Activated gamma-delta T cell treated with anti-CD3 and anti-CD28 coated beads, Interleukin-2, amount 50 U/mL, for 16 hours (primary cell): Measurements from ENCODE around the gene SRRM3.
"Not testable (repeated sequence)": the region's sequence is repeated elsewhere in the genome, so short reads cannot be mapped to it uniquely, and the experiment has no call there.

Experiments
- DNase-seq: peaks from one replicate; pipeline ENCODE4 v3.0.0-alpha.2; 2020; ENCODE audit warnings: low read depth

SRRM3 gene

DNA sequence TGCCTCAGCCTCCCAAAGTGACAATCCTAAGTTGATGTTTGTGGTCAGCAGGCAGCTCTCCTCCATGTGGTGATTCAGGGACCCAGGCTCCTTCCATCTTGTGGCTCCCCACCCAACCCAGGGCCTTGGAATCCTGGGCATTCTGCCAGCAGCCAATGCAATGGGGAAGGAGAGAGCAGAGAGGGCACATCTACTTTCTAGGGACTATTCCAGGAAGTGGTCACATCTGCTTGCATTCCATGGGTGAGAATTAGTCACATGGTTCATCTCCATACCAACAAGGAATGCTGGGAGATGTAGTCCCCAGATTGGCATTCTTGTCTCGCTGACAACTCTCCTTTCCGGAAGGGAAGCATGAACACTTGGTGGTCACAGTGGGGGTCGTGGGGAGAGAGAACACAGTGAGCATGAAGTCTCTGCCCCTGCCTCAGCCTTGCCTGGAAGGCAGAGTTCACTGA is 9.9 kb upstream of the SRRM3 start:
- no peak for DNase-seq

DNA sequence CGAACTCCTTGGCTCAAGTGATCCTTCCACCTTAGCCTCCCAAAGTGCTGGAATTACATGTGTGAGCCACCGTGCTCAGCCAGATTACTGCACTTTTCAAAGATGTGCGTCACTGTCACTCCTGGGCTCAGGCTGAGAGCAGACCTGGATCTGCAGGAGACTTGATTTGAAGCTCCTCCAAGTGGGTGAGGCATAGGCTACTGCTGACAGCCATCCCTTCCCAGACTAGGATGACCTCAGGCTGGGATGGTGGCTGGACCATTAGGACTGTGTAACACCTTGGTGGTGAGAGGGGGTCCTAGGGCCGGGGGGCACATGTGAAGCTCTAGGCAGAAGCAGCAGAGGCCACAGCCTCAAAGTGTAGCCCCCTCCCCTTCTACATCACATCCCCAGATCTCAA is 8.2 kb upstream of the SRRM3 start:
- DNase-seq = no peak

DNA sequence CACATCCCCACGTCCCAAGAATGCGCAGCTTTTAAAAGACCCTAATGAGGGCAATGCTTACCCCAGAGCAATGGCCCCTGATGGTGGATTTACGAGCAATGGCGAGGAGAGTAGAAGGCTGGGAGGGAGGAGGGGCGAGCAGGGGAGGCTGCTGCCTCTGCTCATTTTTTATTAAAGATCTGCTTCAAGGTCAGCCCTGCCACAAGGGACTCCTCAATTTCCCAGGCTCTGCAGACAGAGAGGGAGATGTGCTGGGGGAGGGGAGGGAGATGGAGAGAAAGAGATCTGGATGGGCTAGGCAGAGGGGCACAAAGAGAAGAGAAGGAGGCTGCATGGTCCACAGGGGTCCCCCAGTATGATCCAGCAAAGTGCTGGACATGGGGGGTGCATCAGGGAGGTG is 7.8 kb upstream of the SRRM3 start:
- DNase-seq = no peak

DNA sequence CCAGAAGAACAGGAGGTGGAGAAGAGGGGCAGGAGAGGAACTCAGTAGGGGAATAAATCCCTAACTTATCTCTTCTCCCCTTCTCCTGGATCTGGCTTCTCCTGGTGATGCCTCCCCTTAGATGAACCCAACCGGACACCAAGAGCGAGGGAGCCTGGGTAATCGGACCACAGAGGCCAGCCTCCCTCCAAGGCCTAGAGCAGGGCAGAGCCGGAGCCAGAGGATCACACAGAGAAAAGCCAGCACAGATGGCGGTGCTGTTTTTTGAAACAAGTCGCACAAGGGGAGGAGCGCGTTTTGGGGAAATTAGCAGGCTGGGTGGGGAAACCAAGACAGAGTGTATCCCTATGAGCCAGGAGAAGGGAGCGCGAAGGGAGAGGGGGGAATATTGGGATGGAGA is 4.9 kb upstream of the SRRM3 start:
- no peak for DNase-seq

DNA sequence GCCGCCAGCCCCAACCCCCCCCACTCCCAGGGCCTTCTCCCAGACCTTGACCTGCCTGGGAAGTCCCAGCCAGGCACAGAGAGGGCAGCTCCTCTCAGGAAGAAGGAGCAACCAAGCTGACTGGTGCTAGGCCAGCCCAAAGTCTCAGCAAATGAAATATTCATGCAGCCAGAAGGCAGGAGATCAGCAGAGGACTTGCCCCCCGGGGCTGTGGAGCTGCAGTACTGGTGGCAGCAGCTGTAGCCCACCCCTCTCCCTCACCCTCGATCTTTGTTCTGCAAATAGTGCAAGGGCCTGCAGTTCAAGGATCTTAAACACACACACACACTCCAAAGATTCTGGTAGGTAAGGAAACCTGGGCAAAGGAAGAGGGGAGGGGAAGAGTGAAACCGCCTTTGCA is 3.5 kb upstream of the SRRM3 start:
- DNase-seq = no peak

DNA sequence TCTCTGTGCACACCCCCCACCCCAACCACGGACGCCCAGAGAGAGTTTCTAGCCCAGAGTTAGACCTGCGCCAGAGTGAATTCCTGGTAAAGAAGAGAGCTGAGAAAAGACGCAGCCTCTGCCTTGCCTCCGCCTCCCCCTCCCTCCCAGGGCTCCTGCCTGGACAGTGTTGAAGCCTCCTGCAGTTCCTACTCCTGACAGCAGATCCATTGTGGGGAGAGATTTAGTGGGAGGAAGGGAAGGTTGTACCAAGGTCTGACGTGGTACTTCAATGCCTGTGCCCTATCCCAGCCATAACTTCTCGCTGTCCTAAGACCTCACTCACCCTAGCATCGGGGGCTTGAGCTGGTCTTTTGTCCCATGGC is 952 bp downstream of the SRRM3 start:
- no peak for DNase-seq

DNA sequence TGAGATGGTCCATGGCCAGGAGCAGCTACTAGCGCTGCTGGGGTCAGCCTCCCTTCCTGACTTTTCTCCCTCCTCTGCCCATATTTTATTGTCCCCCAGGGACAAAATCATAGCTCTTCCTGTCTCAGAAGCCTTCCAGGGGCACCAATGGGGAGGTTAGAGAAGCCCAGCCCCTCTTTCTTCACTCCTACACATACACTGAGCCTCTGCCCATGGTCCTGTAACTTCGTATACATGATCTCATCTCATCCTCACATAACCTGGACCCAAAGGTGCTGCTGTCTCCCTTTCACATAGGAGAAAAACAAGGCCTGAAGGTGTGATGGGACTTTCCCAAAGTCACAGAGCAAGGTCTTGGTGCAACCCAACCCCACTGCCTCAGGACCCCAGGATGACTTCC is 2.5 kb downstream of the SRRM3 start:
- DNase-seq = no peak

DNA sequence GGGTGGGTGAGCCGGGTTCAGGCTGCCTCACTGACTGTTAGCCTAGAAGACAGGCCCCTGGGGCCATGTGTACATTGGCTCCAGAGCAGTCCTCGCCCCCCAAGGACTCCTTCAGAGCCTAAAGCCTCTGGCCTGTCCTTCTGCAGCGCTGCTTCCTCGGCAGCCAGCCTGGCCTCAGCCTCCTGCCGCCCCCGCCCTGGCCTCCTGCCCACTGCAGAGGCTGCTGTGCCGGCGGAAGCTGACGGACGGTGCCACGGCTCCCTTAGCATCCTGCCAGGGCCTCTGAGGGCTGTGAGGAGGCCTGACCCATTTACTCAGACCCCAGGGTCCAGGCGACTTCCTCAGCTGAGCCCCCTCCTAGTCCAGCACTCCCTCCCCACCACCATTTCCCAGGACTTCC is 4.9 kb downstream of the SRRM3 start:
- no peak for DNase-seq

DNA sequence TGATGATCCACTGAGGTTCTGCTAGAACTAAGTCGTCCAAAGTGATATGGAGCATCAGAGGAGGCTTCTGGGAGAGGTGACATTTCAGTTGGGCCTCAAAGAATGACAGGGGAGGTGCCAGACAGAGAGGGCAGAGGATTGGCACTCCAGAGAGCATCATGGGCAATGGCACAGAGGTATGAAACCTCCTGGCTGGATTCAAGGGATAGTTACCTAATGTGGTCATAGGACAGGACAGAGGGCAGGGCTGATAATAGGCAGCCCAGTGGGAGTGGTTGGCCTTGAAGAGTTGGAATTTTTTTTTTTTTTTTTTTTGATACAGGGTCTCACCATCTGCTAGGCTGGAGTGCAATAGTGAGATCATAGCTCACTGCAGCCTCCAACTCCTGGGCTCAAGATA is 7.6 kb downstream of the SRRM3 start:
- DNase-seq = no peak

DNA sequence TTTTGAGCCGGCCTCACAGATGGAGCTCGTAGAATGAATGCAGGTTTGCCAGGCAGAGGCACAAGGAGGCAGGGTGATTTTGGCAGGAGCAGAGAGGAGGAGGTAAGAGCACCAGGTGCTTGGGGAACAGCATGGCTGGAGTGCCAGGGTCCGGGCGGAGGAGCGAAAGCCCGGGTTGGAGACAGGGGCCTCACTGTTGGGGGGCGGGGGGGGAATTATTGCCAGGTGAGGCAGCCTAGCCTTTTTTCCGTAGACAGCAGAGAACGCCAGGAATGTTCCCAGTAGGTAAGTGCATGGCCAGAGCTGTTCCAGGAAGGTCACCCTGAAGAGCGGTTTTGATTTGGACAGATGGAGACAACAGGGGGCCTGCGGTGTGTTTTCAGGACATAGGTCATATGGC is 9.5 kb downstream of the SRRM3 start:
- no peak for DNase-seq

DNA sequence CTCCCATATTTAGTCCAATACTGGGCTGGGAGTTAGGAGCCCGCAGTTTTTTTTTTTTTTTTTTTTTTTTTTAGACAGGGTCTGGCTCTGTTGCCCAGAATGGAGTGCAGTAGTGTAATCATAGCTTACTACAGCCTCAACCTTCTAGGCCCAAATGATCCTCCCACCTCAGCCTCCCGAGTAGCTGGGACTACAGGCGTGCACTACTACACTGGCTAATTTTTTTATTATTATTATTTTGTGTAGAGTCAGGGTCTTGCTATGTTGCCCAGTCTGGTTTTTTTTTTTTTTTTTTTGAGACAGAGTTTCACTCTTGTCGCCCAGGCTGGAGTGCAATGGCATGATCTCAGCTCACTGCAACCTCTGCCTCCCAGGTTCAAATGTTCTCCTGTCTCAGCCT is 13.7 kb downstream of the SRRM3 start:
- DNase-seq = not testable (repeated sequence)

DNA sequence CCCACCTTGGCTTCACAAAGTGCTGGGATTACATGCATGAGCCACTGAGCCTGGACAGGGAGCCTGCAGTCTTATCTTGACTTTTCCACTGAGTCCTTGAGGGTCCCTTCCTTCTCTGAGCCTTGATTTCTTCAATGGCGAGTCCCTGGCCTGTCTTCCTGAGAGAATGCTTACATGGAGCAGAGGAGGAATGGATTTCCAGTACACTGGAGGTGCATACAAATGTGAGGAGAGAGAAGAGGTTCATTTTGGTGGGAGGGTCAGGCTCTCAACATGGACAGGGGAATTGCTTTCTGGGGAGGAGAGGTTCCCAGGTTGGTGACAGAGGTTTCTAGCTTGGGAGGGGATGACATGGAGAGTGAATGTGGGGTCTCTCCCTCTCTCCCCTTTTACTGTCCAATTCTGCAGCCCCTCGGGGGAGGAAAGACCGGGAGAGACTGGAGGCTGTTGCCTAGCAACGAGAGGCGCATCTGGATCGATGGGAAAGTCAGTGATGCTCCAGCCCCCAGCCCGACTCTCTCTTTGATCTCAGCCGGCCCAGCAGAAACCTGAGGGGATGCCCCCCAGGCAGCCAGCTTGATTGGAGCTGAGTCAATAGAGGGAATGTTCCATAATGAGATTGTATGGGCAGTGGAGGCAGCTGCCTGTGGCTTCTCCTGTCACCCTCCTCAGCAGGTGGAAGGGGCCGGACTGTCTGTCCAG is 14.8 kb downstream of the SRRM3 start:
- no peak for DNase-seq

DNA sequence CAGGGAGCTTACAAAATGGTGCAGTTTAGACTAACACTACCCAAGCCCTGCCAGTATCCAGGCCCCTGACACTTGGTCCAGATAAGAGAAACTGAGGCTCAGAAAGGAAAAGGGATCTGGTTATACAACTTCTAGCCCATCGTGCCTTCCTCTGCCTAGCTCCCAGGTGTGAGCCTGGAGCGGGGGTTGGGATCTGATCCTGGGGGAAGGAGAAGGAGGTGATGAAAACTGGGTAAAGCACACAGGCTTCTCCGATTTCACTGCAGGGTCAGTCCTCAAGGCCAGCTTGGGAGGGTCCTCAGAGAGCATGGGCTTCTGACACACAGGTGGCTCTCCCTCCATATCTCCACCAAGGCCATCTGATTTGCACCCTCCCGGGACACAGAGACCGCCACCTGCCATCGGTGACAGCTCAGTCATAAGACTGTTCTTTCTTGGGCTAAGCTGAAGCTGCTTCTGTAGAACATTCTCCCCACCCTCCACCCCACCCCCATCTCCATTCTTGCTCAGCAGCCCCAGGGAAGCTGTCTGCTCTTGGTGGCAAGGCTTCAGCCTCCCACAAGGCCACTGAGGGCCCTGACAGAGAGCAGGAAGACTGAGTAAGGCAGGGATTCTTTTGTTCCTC is 16.4 kb downstream of the SRRM3 start:
- no peak for DNase-seq

DNA sequence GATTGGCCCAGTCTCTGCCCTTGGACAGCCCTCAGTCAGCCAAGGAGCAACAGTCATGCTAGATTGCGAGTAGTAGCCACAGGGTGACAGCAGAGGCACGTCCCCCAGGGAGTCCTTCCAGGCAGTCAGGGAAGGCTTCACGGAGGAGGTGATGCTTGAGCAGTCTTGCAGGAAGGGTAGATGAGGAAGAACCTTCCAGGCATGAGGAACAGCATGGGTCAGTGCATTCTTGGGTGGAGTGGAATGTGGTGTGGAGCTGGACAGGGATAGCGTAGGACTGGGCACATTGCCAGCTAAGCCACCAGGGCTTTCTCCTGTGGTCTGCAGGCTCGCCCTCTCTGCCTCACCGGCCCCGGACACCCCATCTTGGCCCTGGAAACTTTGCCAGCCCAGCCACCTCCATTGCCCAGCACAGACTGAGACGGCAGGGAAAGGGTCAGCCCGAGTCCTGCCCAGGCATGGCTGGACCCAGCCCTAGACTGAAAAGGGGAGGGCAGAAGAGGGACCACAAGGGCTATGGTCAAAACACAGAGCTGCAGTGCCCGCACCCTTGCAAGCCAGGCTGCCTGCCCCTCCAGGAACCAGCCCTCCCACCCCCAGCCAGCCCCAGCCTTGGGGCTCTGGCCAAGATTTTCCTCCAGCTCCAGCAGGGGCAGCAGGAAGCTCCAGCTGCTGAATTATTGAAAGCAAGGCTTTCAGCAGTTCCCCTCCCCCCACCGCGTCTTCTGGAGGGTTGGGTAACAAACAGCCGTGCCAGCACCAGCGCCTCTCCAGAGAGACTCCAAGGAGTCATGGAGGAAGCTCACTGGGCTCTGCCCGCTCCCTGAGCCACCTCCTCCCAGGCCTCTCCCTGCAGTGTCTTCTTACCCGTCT is 18.7 kb downstream of the SRRM3 start:
- no peak for DNase-seq

DNA sequence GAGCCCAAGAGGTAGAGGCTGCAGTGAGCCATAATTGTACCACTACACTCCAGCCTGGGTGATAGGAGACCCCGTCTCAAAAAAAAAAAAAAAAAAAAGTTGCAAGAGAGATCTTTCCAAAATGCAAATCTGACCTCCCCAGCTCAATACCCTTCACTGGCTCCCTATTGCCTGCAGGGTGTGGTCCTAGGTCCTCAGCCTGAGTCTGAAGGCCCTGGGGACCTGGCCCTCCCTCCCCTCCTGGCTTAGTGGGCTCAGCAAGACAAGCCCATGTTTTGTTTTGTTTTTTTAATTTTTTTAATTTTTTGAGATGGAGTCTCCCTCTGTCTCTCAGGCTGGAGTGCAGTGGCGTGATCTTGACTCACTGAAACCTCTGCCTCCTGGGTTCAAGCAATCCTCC is 20.6 kb downstream of the SRRM3 start:
- no peak for DNase-seq

DNA sequence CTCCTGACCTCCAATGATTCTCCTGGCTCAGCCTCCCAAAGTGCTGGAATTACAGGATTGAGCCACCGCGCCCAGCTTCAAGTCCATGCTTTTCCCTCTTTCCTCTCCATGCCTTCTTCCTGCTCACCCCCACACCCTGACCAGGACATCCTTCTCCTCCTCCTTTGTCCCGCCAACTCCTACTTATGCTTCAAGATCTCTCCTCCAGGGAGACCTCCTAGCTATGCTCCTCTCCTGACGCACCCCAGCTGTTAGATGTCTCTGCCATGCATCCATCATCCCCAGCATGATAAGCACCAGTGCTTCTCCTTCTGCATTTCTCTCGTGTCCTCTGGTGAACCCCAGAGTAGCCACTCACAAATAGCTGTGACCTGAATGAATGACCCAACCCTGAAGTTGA is 21.1 kb downstream of the SRRM3 start:
- no peak for DNase-seq

DNA sequence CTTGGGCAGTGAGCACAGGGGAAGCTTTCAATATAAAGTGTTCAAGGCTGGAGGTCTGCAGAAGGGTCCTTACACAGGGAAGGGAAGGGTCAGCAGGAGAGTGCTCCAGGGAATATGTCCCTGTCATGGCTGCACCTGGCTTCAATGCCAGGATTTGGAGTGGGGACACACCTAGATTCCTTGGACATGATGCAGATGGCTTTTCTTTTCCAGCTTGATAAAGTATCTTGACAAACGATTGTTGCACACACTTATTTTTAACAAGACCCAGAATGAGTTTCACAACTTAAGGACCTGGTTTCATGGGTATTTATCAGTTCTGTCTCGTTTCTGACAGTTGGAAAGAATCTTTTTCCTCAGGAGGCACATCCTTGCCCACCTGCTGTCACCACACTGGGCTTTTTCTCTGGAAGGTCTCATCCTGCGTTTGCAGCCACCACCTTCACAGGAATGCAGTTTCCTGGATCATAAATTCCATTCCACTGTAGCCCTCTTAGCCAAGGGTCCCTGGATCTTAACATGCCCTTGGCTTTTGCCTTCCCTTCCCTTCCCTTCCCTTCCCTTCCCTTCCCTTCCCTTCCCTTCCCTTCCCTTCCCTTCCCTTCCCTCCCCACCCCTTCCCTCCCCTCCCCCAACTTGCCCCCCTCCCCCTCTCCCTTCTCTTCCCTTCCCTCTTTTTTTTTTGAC is 21.7 kb downstream of the SRRM3 start:
- DNase-seq = no peak

DNA sequence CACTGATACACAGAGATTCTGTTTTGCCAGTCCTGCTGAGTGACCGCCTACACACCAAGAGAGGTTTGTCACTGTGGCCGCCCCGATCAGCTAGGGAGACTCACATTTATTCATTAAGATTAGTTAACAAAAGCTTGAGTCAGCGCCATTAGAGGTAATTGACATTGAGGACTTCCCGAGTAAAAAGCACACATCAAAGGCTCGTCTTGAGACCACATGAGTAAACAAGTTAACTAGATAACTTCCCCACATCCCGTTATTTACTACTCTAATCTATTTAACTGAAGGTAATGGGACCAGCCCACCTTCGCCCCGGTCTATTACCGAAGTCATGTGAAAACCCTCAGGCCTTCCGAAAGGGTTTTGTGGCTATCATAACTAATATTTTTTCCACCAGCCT is 23.0 kb downstream of the SRRM3 start:
- DNase-seq = no peak

DNA sequence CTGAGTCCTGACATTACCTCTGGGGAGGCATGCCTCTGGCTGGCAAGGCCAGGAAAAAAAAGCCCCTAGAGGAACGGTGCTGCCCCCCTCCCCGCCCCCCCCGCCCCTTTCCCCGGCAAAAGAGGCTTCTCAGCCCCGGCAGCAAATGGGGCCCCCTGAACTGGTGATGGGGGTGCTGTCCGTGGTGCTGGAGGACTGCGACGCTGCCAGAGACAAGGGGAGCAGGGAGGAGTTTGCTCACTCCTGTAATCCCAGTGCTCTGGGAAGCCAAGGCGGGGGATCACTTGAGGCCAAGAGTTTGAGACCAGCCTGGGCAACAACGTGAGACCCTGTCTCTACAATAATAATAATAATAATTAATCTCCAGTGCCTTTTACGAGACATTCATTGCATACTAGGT is 23.7 kb downstream of the SRRM3 start:
- no peak for DNase-seq

DNA sequence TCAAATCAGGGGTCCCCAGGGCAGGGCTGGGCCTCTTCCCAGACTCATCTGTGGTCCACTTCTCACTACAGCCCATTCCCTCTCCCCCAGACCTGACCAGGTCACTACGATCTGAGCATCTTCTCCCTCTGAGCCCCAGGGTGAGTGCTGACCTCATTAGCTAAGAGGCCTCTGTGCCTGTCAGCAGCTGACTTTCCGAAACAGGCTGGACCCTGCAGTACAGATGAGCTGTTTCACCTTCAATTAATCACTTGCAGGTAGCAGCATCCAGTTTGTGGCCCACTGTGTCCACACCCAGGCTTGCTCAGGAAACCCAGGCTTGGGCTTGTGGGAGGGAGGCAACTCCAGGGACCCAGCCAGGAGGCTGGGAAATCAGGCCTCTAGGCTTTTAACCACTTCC is 24.3 kb downstream of the SRRM3 start:
- no peak for DNase-seq

DNA sequence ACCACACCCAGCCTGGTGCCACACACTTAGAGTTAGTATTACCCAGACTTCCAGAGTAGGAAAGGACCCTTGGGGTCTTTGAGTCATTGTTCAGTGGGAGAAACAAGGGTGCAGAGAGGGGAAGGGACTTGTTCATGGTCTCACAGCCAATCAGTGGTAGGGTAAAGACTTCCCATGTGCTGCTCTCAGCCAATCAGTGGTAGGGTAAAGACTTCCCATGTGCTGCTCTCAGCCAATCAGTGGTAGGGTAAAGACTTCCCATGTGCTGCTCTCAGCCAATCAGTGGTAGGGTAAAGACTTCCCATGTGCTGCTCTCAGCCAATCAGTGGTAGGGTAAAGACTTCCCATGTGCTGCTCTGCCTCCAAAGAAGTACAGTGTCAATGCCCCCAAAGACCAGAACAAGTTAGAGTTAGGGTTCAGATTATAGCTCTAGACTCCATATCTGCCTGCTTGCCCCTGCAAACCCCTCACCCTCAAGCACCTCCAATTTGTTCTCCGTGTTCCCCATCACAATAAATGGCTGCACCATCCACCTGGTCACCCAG is 25.3 kb downstream of the SRRM3 start:
- not testable (repeated sequence) for DNase-seq

DNA sequence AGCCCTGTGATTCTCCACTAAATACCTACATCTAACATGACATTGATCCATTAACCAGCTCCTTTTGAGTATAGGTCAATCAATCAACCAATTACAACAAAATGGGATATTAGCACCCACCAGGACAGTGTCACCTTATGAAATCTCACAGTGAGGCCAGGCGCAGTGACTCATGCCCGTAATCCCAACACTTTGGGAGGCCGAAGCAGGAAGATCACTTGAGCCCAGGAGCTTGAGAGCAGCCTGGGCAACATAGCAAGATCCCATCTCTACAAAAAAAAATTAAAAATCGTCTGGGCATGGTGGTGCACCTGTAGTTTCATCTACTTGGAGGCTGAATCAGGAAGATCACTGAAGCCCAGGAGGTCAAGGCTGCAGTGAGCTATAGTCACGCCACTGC is 28.5 kb downstream of the SRRM3 start:
- DNase-seq = no peak
